Measurements from ENCODE around the gene NEMF. TPM values are rescaled to one million over a fixed set of nuclear protein-coding genes. Genes with fewer than 3 reads are reported as not detected.

Gene NEMF
- total RNA-seq, 6 donors from 2014 or later: 47.9 to 293 (median 73.7) TPM

DNA sequence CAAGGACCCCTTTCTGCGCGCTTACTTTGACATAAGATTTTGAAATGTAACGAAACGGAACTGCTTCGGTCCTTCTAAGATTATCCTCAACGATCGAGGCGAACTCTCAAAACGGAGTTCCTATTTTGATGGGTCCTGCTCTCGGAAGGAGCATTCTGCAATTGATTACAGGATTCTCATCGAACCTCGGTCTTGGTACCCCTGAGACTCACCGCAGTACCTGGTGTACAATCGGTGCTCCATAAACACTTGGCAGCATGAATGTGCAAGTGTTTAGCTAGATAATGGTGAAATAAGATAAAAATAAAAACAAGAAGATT is 530 bp upstream of the NEMF start:
- peak overlapping the region; percentile 71 to 88 (median 80) for H3K4me3 ChIP-seq
- peaks cover 6 to 30% (median 12%) of the 10 kb centered on the region in 4 donors for H3K36me3 ChIP-seq
- H3K4me1 ChIP-seq: peaks cover 15 to 36% (median 21%) of the 10 kb centered on the region in 4 donors
- TF ChIP-seq POLR2AphosphoS5 (IDR thresholded peaks at IDR 0.05) (no peak), EP300 (IDR thresholded peaks at IDR 0.05) (no peak), POLR2A (IDR thresholded peaks at IDR 0.05) (no peak)
- TF ChIP-seq, protein P1, sequence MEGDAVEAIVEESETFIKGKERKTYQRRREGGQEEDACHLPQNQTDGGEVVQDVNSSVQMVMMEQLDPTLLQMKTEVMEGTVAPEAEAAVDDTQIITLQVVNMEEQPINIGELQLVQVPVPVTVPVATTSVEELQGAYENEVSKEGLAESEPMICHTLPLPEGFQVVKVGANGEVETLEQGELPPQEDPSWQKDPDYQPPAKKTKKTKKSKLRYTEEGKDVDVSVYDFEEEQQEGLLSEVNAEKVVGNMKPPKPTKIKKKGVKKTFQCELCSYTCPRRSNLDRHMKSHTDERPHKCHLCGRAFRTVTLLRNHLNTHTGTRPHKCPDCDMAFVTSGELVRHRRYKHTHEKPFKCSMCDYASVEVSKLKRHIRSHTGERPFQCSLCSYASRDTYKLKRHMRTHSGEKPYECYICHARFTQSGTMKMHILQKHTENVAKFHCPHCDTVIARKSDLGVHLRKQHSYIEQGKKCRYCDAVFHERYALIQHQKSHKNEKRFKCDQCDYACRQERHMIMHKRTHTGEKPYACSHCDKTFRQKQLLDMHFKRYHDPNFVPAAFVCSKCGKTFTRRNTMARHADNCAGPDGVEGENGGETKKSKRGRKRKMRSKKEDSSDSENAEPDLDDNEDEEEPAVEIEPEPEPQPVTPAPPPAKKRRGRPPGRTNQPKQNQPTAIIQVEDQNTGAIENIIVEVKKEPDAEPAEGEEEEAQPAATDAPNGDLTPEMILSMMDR (IDR thresholded peaks at IDR 0.05): no peak
- H3K27ac ChIP-seq: peak overlapping the region; percentile 90 to 96 (median 94)
- no peaks in the 10 kb centered on the region for H3K27me3 ChIP-seq
- WGBS, 2 donors: 2 to 3% methylated on average over 14 of the region's 14 CpGs
- no peak for ATAC-seq (ENCODE audit: low FRiP score in 2 of 2)
- no peak for DNase-seq
- H3K9me3 ChIP-seq: no peaks in the 10 kb centered on the region

DNA sequence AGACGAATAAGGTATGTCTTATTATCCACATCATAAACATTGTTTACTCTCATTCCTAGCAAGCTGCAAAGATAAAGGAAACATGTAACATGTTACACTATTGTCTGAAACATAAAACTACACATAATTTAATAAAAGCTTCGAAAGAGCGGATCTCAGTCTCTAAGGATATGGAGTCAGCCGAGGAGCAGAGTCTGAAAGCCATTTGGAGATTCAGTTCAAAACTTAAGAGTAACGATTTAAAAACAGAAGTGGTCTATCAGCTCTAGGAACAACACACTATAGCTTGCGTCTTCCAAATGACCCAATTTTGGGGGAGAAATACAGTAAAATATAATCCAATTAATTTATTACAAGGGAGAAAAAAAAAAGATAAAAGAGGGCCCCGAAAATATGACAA is 775 bp downstream of the NEMF start:
- H3K4me1 ChIP-seq: peaks cover 15 to 36% (median 21%) of the 10 kb centered on the region in 4 donors
- no peaks in the 10 kb centered on the region for H3K27me3 ChIP-seq
- no peaks in the 10 kb centered on the region for H3K9me3 ChIP-seq
- 8 to 12% methylated on average over 7 of the region's 7 CpGs for WGBS, 2 donors
- TF ChIP-seq, protein P1 (IDR thresholded peaks at IDR 0.05): no peak
- TF ChIP-seq POLR2A (IDR thresholded peaks at IDR 0.05) (no peak), EP300 (IDR thresholded peaks at IDR 0.05) (no peak), POLR2AphosphoS5 (IDR thresholded peaks at IDR 0.05) (no peak)
- H3K36me3 ChIP-seq: peaks cover 6 to 43% (median 12%) of the 10 kb centered on the region in 4 donors
- peak overlapping the region; percentile 71 to 88 (median 80) for H3K4me3 ChIP-seq
- peak overlapping the region; percentile 90 to 96 (median 94) for H3K27ac ChIP-seq
- DNase-seq (no peak), ATAC-seq (ENCODE audit: low FRiP score in 2 of 2) (no peak)

DNA sequence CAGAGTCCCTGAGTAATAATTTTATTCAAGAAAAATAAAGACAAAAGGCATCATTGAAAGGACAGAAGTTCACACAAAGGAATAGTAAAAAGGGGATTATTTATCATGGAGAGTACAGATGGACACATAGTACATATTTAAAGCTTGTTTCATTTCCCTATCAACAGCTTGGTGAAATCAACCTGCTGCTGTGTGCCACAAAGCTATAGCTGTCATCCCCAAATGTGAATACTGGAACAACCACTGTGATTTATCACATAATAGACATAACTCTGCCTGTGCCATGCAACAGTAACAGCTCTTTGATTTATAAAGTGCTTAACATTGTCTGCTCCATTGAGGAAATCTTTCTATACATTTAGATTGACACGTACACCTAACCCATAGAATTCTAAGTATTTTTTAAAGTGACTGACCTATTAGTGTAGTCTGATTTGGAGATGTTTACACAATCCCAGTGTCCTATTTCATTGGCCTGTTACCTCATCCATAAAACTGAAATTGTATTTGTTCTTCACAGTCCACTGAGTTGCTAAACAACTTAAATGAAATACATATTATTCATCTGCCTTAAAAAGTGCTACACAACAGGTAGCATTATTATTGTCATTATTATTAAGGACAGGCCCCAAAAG is 3.3 kb downstream of the NEMF start:
- no peaks in the 10 kb centered on the region for H3K27me3 ChIP-seq
- H3K27ac ChIP-seq: no peak overlapping the region
- H3K9me3 ChIP-seq: no peaks in the 10 kb centered on the region
- ATAC-seq (ENCODE audit: low FRiP score in 2 of 2) (no peak), DNase-seq (no peak)
- no peak overlapping the region for H3K4me3 ChIP-seq
- peaks cover 9 to 68% (median 29%) of the 10 kb centered on the region in 4 donors for H3K36me3 ChIP-seq
- 75 to 86% methylated on average over 1 of the region's 1 CpG for WGBS, 2 donors
- peaks cover 15 to 36% (median 21%) of the 10 kb centered on the region in 4 donors for H3K4me1 ChIP-seq
- TF ChIP-seq, protein P1 (IDR thresholded peaks at IDR 0.05): no peak
- no peak for TF ChIP-seq EP300 (IDR thresholded peaks at IDR 0.05)
- TF ChIP-seq POLR2A (IDR thresholded peaks at IDR 0.05): no peak
- no peak for TF ChIP-seq POLR2AphosphoS5 (IDR thresholded peaks at IDR 0.05)

DNA sequence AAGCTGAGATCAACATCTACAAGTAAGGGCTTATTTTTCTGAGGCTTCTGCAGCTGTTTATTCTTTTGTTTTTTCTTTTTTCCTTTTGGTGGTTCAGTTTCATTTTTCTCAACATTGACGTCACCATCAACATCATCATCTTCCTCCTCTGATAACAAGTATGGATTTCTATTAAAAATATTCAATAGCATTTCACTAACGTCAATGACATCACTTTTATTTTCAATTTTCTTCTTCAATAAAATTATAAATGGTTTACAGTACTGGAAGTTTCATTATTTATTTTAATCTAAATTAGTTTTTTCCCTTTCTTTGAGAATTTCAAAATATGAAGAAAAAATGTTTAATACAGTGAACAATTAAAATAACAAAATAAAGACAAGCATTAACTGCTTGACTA is 23.9 kb downstream of the NEMF start:
- 89 to 91% methylated on average over 2 of the region's 2 CpGs for WGBS, 2 donors
- H3K4me1 ChIP-seq: no peaks in the 10 kb centered on the region
- no peak for TF ChIP-seq EP300 (IDR thresholded peaks at IDR 0.05)
- TF ChIP-seq POLR2AphosphoS5 (IDR thresholded peaks at IDR 0.05): no peak
- no peak for TF ChIP-seq POLR2A (IDR thresholded peaks at IDR 0.05)
- TF ChIP-seq, protein P1 (IDR thresholded peaks at IDR 0.05): no peak
- H3K36me3 ChIP-seq: peaks cover 37 to 97% (median 72%) of the 10 kb centered on the region in 4 donors
- H3K4me3 ChIP-seq: no peak overlapping the region
- ATAC-seq (ENCODE audit: low FRiP score in 2 of 2) (no peak), DNase-seq (no peak)
- H3K27me3 ChIP-seq: no peaks in the 10 kb centered on the region
- no peaks in the 10 kb centered on the region for H3K9me3 ChIP-seq
- no peak overlapping the region for H3K27ac ChIP-seq

DNA sequence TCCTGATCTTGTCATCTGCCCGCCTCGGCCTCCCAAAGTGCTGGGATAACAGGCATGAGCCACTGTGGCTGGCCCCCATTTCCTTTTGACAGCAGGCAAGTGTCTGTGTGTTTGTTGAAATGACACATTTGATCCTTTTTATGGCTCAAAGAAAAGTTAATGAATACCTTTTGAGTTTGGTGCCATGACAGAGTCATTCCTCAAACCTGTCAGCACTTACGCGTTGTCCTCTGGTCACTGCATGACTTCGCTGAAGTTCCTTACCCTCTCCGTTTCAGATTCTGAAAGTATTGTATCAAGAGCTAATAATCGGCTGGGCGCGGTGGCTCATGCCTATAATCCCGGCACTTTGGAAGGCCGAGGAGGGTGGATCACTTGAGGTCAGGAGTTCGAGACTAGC is 32.4 kb downstream of the NEMF start:
- no peak for DNase-seq
- WGBS, 2 donors: 96% methylated on average over 12 of the region's 12 CpGs

More for the DNA sequence above, 32.4 kb downstream of the NEMF start:
- H3K27ac ChIP-seq: no peak overlapping the region
- no peak for ATAC-seq (ENCODE audit: low FRiP score in 2 of 2)
- no peaks in the 10 kb centered on the region for H3K27me3 ChIP-seq
- peaks cover 5 to 90% (median 71%) of the 10 kb centered on the region in 4 donors for H3K36me3 ChIP-seq
- no peak overlapping the region for H3K4me3 ChIP-seq
- peaks cover 0 to 10% (median 6%) of the 10 kb centered on the region in 4 donors for H3K9me3 ChIP-seq
- TF ChIP-seq EP300 (IDR thresholded peaks at IDR 0.05) (no peak), POLR2AphosphoS5 (IDR thresholded peaks at IDR 0.05) (no peak), POLR2A (IDR thresholded peaks at IDR 0.05) (no peak)
- TF ChIP-seq, protein P1 (IDR thresholded peaks at IDR 0.05): no peak
- H3K4me1 ChIP-seq: no peaks in the 10 kb centered on the region
